GM10266 (cell line): ENCODE data around the gene BDKRB2.

Experiments used
- DNase-seq: peaks from one replicate; pipeline ENCODE4 v3.0.0; 2012; ENCODE audit errors: extremely low spot score
- CTCF ChIP-seq: IDR thresholded peaks from 2 replicates; pipeline ENCODE4 v1.5.1; 2012; ENCODE audit warnings: mild to moderate bottlenecking, low read depth; ENCODE audit not compliant: control insufficient read depth, insufficient read depth; ENCODE audit errors: missing control alignments

The BDKRB2 gene

GRCh38 chr14:96204151-96205058 is at the start of gene BDKRB2:
Gene BDKRB2, plus strand, starts transcription at chr14:96204839. Its CDS starts 32,269 bp downstream, at chr14:96237108.
- DNase-seq = no peak

GRCh38 chr14:96154900-96155299 is 49.7 kb upstream of the BDKRB2 start:
- DNase-seq = no peak

More at GRCh38 chr14:96204151-96205058, at the start of gene BDKRB2:
- TF ChIP-seq CTCF = no peak

GRCh38 chr14:96156804-96157760 is 47.6 kb upstream of the BDKRB2 start:
- no peak for DNase-seq
- no peak for TF ChIP-seq CTCF

More at GRCh38 chr14:96154900-96155299, 49.7 kb upstream of the BDKRB2 start:
- TF ChIP-seq CTCF = no peak

GRCh38 chr14:96158735-96159134 is 45.9 kb upstream of the BDKRB2 start:
- DNase-seq = no peak
- TF ChIP-seq CTCF = no peak

GRCh38 chr14:96160076-96160912 is 44.3 kb upstream of the BDKRB2 start:
- DNase-seq = no peak
- TF ChIP-seq CTCF = no peak

GRCh38 chr14:96160913-96161310 is 43.7 kb upstream of the BDKRB2 start:
- no peak for TF ChIP-seq CTCF
- DNase-seq = no peak
